ENCODE data around the gene CDIP1.
A peak's percentile ranks its signal among the peaks of the same experiment; 100 is the strongest.

Gene CDIP1

DNA sequence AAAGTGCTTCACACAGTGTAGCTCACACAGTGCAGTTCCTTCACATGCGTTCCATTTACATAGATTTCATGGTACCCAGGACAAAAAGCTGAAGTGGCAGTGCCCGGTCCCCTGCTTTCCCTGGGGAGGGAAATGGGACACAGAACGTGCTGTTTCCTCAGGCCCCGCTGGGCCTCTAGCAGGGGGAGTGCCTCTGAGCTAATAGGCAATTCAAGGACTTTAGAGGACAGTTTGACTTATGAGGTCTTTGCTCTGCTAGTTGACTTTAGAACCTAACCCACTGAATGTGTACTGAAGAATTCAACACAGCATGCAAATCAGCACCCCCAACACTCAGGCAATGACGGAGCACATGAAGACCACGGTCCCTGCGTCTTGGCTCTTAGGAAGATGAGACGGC is 6.8 kb downstream of the CDIP1 start:
- Histone ChIP-seq H3K9ac (ENCODE audit: low read length in 5 of 5) (no peak overlapping the region), H3K9me3 (ENCODE audit: control insufficient read depth in 5 of 5, low read length in 5 of 5) (no peaks in the 10 kb centered on the region), H3K4me1 (ENCODE audit: control insufficient read depth in 5 of 5, insufficient read depth in 5 of 5, low read length in 5 of 5) (peaks cover 0 to 21% (median under 1%) of the 10 kb centered on the region in 5 donors), H3K27ac (ENCODE audit: low read depth, low read length) (no peak overlapping the region), H3K4me3 (ENCODE audit: low read depth in 1 of 5, low read length in 5 of 5) (no peak overlapping the region), H3K27me3 (ENCODE audit: control insufficient read depth in 5 of 5, insufficient read depth in 4 of 5, low read length in 5 of 5) (no peaks in the 10 kb centered on the region), H3K36me3 (ENCODE audit: control insufficient read depth in 5 of 5, insufficient read depth in 5 of 5, low read length in 5 of 5) (peaks cover 0 to 13% (median 4%) of the 10 kb centered on the region in 5 donors)

DNA sequence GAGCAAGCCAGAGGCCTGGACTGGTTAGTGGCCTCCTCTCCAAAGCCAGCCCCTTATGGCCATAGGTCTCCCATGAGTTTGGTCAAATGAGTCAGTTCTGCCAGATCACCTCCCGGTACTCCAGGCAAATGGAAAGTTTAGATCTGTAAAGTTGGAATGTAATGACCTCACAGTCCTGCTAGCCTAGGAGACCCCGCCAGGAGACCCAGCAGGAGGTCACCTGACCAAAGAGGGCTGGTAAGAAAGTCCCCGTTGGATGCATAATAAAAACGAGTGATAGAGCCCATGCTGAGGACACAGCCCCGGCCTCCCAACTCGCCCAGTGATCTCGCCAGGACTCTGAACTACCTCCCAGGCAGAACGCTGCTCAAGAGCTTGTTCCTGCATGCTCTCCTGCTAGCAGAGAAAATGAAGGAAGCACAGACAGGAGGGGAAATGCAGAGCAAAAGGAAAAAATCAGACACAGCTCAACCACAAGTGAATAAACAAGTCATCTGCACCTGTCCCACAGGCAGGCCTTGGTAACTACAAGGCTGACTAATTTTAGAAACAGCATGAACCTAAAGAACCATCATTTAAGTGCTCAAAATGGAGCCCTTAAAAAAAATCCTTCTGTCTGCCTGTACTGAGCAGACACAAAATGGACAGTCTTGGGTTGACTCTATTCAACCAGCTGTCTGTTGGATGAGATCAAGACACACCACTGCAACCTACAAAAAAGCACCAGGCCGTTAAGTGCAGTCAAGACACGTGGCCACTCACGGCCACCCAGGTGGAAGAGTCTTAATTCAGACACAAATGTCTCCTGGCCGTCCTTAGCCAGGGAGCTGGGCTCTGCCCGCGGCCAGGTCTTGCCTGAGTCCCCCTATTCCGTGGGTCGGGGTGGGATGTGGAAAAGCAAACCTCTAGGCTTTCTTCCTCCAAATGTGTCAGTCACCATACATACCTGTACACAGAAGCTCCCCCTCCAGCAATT is 9.2 kb downstream of the CDIP1 start:
- Histone ChIP-seq H3K9ac (ENCODE audit: low read length in 5 of 5) (peak overlapping the region in 1 of 5 donors; percentile 42), H3K27ac (ENCODE audit: low read depth, low read length) (no peak overlapping the region)

DNA sequence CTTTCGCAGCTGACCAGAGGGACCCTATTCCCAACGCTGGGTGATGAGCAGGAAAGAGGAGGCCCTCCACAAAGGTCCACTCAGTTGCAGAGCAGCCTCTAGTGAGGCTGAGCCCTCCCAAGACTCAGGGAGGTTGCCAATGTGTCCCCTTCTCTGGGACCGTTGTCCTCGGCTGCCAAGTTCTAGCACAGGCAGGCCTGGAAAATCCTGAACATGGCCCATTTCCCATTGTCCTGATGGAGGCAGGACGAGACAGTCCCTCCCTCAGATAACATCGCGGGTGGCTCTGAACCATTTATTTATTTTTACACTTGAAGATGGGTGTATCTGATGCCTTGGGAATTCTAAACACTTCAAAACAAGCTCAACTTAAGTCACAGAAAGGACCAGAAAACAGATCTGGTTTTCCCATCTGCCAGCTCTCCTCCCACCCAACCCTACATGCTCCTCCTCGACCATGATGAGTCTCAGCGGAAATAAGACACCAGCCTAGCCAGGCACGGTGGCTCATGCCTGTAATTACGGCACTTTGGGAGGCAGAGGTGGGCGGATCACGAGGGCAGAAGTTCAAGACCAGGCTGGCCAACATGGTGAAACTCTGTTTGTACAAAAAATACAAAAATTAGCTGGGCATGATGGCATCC is 12.8 kb downstream of the CDIP1 start:
- Histone ChIP-seq H3K4me3 (ENCODE audit: low read depth in 1 of 5, low read length in 5 of 5) (no peak overlapping the region), H3K27me3 (ENCODE audit: control insufficient read depth in 5 of 5, insufficient read depth in 4 of 5, low read length in 5 of 5) (no peaks in the 10 kb centered on the region), H3K9ac (ENCODE audit: low read length in 5 of 5) (no peak overlapping the region), H3K36me3 (ENCODE audit: control insufficient read depth in 5 of 5, insufficient read depth in 5 of 5, low read length in 5 of 5) (peaks cover 0 to 10% (median 0%) of the 10 kb centered on the region in 5 donors), H3K4me1 (ENCODE audit: control insufficient read depth in 5 of 5, insufficient read depth in 5 of 5, low read length in 5 of 5) (peaks cover 3 to 20% (median 17%) of the 10 kb centered on the region in 5 donors), H3K9me3 (ENCODE audit: control insufficient read depth in 5 of 5, low read length in 5 of 5) (no peaks in the 10 kb centered on the region), H3K27ac (ENCODE audit: low read depth, low read length) (no peak overlapping the region)

More for the DNA sequence above, 9.2 kb downstream of the CDIP1 start:
- H3K4me1 ChIP-seq (ENCODE audit: control insufficient read depth in 5 of 5, insufficient read depth in 5 of 5, low read length in 5 of 5), result peaks cover 0 to 24% (median 7%) of the 10 kb centered on the region in 5 donors
- peaks cover 0 to 13% (median 4%) of the 10 kb centered on the region in 5 donors for H3K36me3 ChIP-seq (ENCODE audit: control insufficient read depth in 5 of 5, insufficient read depth in 5 of 5, low read length in 5 of 5)
- H3K27me3 ChIP-seq (ENCODE audit: control insufficient read depth in 5 of 5, insufficient read depth in 4 of 5, low read length in 5 of 5), result no peaks in the 10 kb centered on the region
- H3K9me3 ChIP-seq (ENCODE audit: control insufficient read depth in 5 of 5, low read length in 5 of 5), result no peaks in the 10 kb centered on the region
- H3K4me3 ChIP-seq (ENCODE audit: low read depth in 1 of 5, low read length in 5 of 5), result no peak overlapping the region

DNA sequence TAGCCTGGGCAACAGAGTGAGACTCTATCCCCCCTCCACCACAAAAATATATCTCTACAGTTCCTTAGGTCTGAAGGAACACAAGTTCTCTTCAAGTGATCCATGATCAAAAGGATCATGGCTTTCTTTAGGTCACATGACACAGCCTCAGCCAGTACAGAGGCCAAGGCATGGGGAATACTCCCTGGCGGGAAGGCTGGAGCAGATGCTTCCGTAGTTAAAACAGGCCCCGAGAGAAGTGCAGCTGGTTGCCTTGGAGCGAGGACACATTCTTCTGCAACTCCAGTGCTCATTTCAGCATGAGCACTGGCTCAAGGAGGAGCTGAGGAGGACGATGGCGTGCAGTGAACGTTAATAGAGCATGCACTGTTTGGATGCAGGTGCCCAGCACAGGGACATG is 13.5 kb downstream of the CDIP1 start:
- Histone ChIP-seq H3K9ac (ENCODE audit: low read length in 5 of 5) (no peak overlapping the region), H3K4me3 (ENCODE audit: low read depth in 1 of 5, low read length in 5 of 5) (no peak overlapping the region), H3K27me3 (ENCODE audit: control insufficient read depth in 5 of 5, insufficient read depth in 4 of 5, low read length in 5 of 5) (no peaks in the 10 kb centered on the region), H3K4me1 (ENCODE audit: control insufficient read depth in 5 of 5, insufficient read depth in 5 of 5, low read length in 5 of 5) (peaks cover 3 to 20% (median 17%) of the 10 kb centered on the region in 5 donors), H3K9me3 (ENCODE audit: control insufficient read depth in 5 of 5, low read length in 5 of 5) (no peaks in the 10 kb centered on the region), H3K36me3 (ENCODE audit: control insufficient read depth in 5 of 5, insufficient read depth in 5 of 5, low read length in 5 of 5) (peaks cover 0 to 10% (median 0%) of the 10 kb centered on the region in 5 donors), H3K27ac (ENCODE audit: low read depth, low read length) (no peak overlapping the region)

DNA sequence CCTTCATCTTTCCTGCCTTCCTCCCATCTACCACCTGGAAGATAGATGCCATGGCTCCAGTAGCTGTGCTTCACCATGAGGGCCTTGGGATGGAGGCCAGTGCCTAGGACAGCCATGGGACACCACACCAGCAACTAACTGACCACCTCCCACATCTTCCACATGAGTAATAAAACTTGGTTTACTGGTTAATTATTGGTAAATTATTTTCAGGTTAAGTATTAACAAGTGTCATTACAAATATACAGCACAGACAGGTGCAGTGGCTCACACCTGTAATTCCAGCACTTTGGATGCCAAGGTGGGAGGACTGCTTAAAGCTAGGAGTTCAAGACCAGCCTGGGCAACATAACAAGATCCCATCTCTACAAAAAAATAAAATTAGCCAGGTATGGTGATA is 14.0 kb downstream of the CDIP1 start:
- Histone ChIP-seq H3K9ac (ENCODE audit: low read length in 5 of 5) (no peak overlapping the region), H3K4me1 (ENCODE audit: control insufficient read depth in 5 of 5, insufficient read depth in 5 of 5, low read length in 5 of 5) (peaks cover 3 to 20% (median 17%) of the 10 kb centered on the region in 5 donors), H3K9me3 (ENCODE audit: control insufficient read depth in 5 of 5, low read length in 5 of 5) (no peaks in the 10 kb centered on the region), H3K27me3 (ENCODE audit: control insufficient read depth in 5 of 5, insufficient read depth in 4 of 5, low read length in 5 of 5) (no peaks in the 10 kb centered on the region), H3K36me3 (ENCODE audit: control insufficient read depth in 5 of 5, insufficient read depth in 5 of 5, low read length in 5 of 5) (peaks cover 0 to 10% (median 0%) of the 10 kb centered on the region in 5 donors), H3K4me3 (ENCODE audit: low read depth in 1 of 5, low read length in 5 of 5) (no peak overlapping the region), H3K27ac (ENCODE audit: low read depth, low read length) (no peak overlapping the region)

DNA sequence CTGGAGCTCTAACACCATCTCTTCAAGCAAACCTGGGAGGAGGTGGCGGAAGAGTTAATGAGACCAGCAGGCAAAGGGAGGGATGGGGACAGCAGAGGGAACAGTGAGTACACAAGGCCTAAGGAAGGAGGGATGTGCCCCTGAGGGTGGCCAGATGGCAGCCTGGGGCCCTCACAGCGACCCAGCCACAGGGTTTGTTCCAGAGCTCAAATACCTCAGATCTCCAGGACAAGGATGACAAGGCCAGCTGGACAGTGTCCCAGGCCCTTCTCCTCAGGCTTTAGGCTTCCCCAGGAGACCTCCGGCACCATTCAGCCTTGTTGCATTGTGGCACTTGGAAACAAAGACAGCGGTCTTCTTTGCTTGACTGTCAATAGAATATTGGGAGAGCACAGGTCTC is 14.9 kb downstream of the CDIP1 start:
- Histone ChIP-seq H3K9ac (ENCODE audit: low read length in 5 of 5) (no peak overlapping the region), H3K36me3 (ENCODE audit: control insufficient read depth in 5 of 5, insufficient read depth in 5 of 5, low read length in 5 of 5) (peaks cover 0 to 10% (median 0%) of the 10 kb centered on the region in 5 donors), H3K9me3 (ENCODE audit: control insufficient read depth in 5 of 5, low read length in 5 of 5) (no peaks in the 10 kb centered on the region), H3K4me1 (ENCODE audit: control insufficient read depth in 5 of 5, insufficient read depth in 5 of 5, low read length in 5 of 5) (peaks cover 3 to 20% (median 17%) of the 10 kb centered on the region in 5 donors), H3K27ac (ENCODE audit: low read depth, low read length) (no peak overlapping the region), H3K27me3 (ENCODE audit: control insufficient read depth in 5 of 5, insufficient read depth in 4 of 5, low read length in 5 of 5) (no peaks in the 10 kb centered on the region), H3K4me3 (ENCODE audit: low read depth in 1 of 5, low read length in 5 of 5) (no peak overlapping the region)

DNA sequence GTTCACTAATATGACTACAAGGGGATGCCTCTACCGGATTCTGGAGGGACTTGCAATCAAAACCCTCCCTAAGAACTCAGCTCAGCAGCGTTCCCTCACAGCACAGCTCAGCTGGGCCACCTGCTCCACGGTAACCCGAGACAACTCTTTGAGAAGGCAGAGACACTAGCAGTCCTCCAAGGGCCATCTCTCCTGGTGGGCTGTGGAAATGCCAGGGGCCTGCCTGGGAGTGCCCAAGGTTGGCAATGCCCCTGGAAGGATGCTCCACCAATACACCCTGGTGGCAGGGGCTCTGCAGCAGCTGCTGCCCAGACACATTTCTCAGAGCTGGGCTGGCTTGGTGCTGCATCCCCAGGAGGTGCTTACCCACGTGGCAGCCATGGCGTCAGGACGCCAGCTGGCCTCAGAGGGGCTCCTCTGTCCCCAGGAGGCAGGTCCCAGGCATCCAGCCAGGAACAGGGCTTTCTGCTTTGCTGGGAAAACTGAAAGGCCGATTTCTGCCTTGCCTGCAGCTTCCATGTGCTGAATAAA is 16.5 kb downstream of the CDIP1 start:
- H3K9ac ChIP-seq (ENCODE audit: low read length in 5 of 5), result peak overlapping the region in 1 of 5 donors; percentile 60
- H3K27ac ChIP-seq (ENCODE audit: low read depth, low read length), result no peak overlapping the region

DNA sequence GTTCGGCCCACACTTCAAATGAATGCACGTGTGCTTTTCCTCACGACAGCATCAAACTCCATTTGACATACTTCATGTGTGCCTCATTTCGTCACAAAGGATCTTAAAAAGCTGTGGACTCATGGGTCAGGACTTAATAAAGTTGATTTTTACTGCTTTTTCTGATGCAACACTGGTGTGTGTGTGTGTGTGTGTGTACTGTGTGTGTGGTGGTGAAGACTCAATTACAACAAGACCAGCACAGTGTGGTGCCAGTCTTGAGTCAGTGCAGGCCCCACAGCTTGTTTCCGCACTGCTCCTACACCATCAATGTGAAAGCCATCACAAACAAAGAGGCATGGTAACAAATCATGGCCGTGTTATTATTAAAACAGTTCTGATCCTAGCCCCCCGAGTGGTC is 17.7 kb downstream of the CDIP1 start:
- Histone ChIP-seq H3K4me3 (ENCODE audit: low read depth in 1 of 5, low read length in 5 of 5) (no peak overlapping the region), H3K9ac (ENCODE audit: low read length in 5 of 5) (no peak overlapping the region), H3K9me3 (ENCODE audit: control insufficient read depth in 5 of 5, low read length in 5 of 5) (no peaks in the 10 kb centered on the region), H3K4me1 (ENCODE audit: control insufficient read depth in 5 of 5, insufficient read depth in 5 of 5, low read length in 5 of 5) (peaks cover 3 to 27% (median 21%) of the 10 kb centered on the region in 5 donors), H3K27me3 (ENCODE audit: control insufficient read depth in 5 of 5, insufficient read depth in 4 of 5, low read length in 5 of 5) (no peaks in the 10 kb centered on the region), H3K27ac (ENCODE audit: low read depth, low read length) (no peak overlapping the region), H3K36me3 (ENCODE audit: control insufficient read depth in 5 of 5, insufficient read depth in 5 of 5, low read length in 5 of 5) (peaks cover 0 to 10% (median 0%) of the 10 kb centered on the region in 5 donors)

More for the DNA sequence above, 16.5 kb downstream of the CDIP1 start:
- H3K36me3 ChIP-seq (ENCODE audit: control insufficient read depth in 5 of 5, insufficient read depth in 5 of 5, low read length in 5 of 5), result peaks cover 0 to 10% (median 0%) of the 10 kb centered on the region in 5 donors
- H3K4me1 ChIP-seq (ENCODE audit: control insufficient read depth in 5 of 5, insufficient read depth in 5 of 5, low read length in 5 of 5), result peaks cover 3 to 20% (median 17%) of the 10 kb centered on the region in 5 donors
- H3K4me3 ChIP-seq (ENCODE audit: low read depth in 1 of 5, low read length in 5 of 5), result no peak overlapping the region
- H3K27me3 ChIP-seq (ENCODE audit: control insufficient read depth in 5 of 5, insufficient read depth in 4 of 5, low read length in 5 of 5), result no peaks in the 10 kb centered on the region
- no peaks in the 10 kb centered on the region for H3K9me3 ChIP-seq (ENCODE audit: control insufficient read depth in 5 of 5, low read length in 5 of 5)

DNA sequence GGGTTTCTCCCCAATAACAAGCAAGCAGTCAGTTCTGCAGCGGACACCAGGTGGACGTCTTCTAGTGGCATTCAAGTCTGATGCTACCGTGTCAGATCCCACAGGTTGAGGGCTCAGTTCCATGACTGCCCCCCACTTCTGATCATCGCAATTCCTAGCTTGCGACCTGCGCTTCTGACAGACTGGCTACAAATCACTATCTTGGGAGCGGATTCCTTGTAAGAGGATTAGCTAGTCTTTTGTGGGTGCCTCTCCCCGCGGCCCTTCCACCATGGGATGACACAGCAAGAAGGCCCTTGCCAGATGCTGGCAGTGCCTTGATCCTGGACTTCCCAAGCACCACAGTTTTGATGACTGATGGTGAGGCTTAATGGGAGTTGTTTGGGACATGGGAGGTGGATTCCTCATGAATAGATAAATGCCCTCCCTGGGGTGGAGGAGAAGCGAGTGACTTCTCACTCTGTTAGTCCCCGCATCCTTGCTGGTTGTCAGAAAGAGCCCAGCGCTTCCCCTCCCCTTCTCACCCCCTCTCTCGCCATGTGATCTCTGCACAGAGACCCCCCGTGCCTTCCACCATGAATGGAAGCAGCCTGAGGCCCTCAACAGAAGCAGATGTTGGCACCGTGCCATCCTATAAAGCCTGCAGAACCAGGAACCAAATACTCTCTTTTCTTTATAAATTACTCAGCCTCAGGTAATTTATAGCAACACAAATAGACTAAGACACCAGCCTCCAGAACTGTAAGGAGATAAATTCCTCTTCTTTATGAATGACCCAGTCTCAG is 19.1 kb downstream of the CDIP1 start:
- Histone ChIP-seq H3K9ac (ENCODE audit: low read length in 5 of 5) (no peak overlapping the region), H3K27ac (ENCODE audit: low read depth, low read length) (no peak overlapping the region), H3K4me3 (ENCODE audit: low read depth in 1 of 5, low read length in 5 of 5) (no peak overlapping the region), H3K9me3 (ENCODE audit: control insufficient read depth in 5 of 5, low read length in 5 of 5) (no peaks in the 10 kb centered on the region), H3K36me3 (ENCODE audit: control insufficient read depth in 5 of 5, insufficient read depth in 5 of 5, low read length in 5 of 5) (peaks cover 0 to 10% (median 0%) of the 10 kb centered on the region in 5 donors), H3K27me3 (ENCODE audit: control insufficient read depth in 5 of 5, insufficient read depth in 4 of 5, low read length in 5 of 5) (no peaks in the 10 kb centered on the region), H3K4me1 (ENCODE audit: control insufficient read depth in 5 of 5, insufficient read depth in 5 of 5, low read length in 5 of 5) (peaks cover 6 to 31% (median 20%) of the 10 kb centered on the region in 5 donors)
